Tibial nerve (tissue), 4 donors: Measurements from ENCODE around the gene TTC27. TPM values are rescaled to one million over a fixed set of nuclear protein-coding genes. Genes with fewer than 3 reads are reported as not detected.
"Not testable (repeated sequence)": the region's sequence is repeated elsewhere in the genome, so short reads cannot be mapped to it uniquely, and the experiment has no call there.

ENCODE experiments used
- DNase-seq, 2 donors: peaks; one replicate each; pipeline ENCODE4 v3.0.0-alpha.2; 2019; ENCODE audit warnings: low spot score in 2 of 2
- H3K27ac ChIP-seq, 4 donors: fragments of 200-600 bp; sonication (generic) in 3 of 4; one replicate each; pipeline ENCODE4 v1.5.1; 2017 to 2019; ENCODE audit warnings: mild to moderate bottlenecking in 1 of 4
- H3K27me3 ChIP-seq, 2 donors: fragments of 200-600 bp; sonication (generic) in 1 of 2; one replicate each; pipeline versions ENCODE4 v1.5.1 to v1.6.0; 2017 to 2019
- H3K36me3 ChIP-seq, 3 donors: fragments of 200-600 bp; sonication (generic); one replicate each; pipeline ENCODE4 v1.5.1; 2018 to 2019
- H3K4me1 ChIP-seq, 4 donors: fragments of 200-600 bp; sonication (generic) in 3 of 4; one replicate each; pipeline ENCODE4 v1.5.1; 2017 to 2019
- H3K4me3 ChIP-seq, 4 donors: fragments of 200-600 bp; sonication (generic) in 3 of 4; one replicate each; pipeline ENCODE4 v1.5.1; 2017 to 2019; ENCODE audit warnings: mild to moderate bottlenecking in 1 of 4, moderate library complexity in 1 of 4
- H3K9me3 ChIP-seq, 4 donors: fragments of 200-600 bp; sonication (generic) in 3 of 4; one replicate each; pipeline ENCODE4 v1.5.1; 2017 to 2019
- CTCF ChIP-seq, 5 experiments: fragments of 200-600 bp in 3 of 5; fragments of 450-650 bp in 2 of 5; sonication (generic) in 3 of 5; IDR thresholded peaks; one replicate each; pipeline ENCODE4 v1.5.1; 2016 to 2019; ENCODE audit warnings: antibody characterized with exemption in 5 of 5, mild to moderate bottlenecking in 3 of 5, moderate library complexity in 2 of 5
- EP300 ChIP-seq, 2 donors: sonication (generic); formaldehyde crosslinking; IDR thresholded peaks; one replicate each; pipeline ENCODE4 v1.6.1; 2017; ENCODE audit warnings: antibody characterized with exemption in 2 of 2, mild to moderate bottlenecking in 1 of 2
- POLR2A ChIP-seq, 2 donors: fragments of 450-650 bp; IDR thresholded peaks; one replicate each; pipeline ENCODE4 v1.6.1; 2017; ENCODE audit warnings: antibody characterized with exemption in 2 of 2, mild to moderate bottlenecking in 2 of 2, moderate library complexity in 2 of 2
- WGBS, 2 donors: methylation state at CpG; one replicate each; pipeline ENCODE4 v1.1.5; 2018; 5-methylcytosine and 5-hydroxymethylcytosine counted together
- total RNA-seq, 4 donors: library from RNA; depleted of rRNA; stranded (reverse); fragments of >200 nt; gene quantifications; one replicate each; pipeline ENCODE4 v1.1.0, GENCODE V29; 2016

Gene TTC27
- total RNA-seq, 4 donors from 2014 or later, result 22.5 to 25.8 (median 24.3) TPM

- no peak overlapping the region for H3K4me3 ChIP-seq
- 88% methylated on average over 3 of the region's 3 CpGs for WGBS, 2 donors
Measured at GRCh38 chr2:32624812-32625211, 3.0 kb upstream of the TTC27 start.

GRCh38 chr2:32626639-32627221 is 1.1 kb upstream of the TTC27 start:
- peaks cover 0 to 39% (median 11%) of the 10 kb centered on the region in 4 donors for H3K4me1 ChIP-seq
- 55 to 60% methylated on average over 13 of the region's 13 CpGs for WGBS, 2 donors
- H3K4me3 ChIP-seq, result peak overlapping the region in 2 of 4 donors; percentile 70 to 94
- no peak for DNase-seq
- H3K9me3 ChIP-seq, result no peaks in the 10 kb centered on the region
- no peak for TF ChIP-seq CTCF (IDR thresholded peaks at IDR 0.05)
- no peak for TF ChIP-seq EP300 (IDR thresholded peaks at IDR 0.05)
- TF ChIP-seq POLR2A (IDR thresholded peaks at IDR 0.05), result no peak
- H3K27me3 ChIP-seq, result no peaks in the 10 kb centered on the region
- H3K27ac ChIP-seq, result no peak overlapping the region
- H3K36me3 ChIP-seq, result peaks cover 0 to 28% (median 5%) of the 10 kb centered on the region in 3 donors

More at GRCh38 chr2:32624812-32625211, 3.0 kb upstream of the TTC27 start:
- Histone ChIP-seq H3K4me1 (peaks cover 0 to 36% (median 11%) of the 10 kb centered on the region in 4 donors), H3K27ac (no peak overlapping the region), H3K9me3 (no peaks in the 10 kb centered on the region), H3K27me3 (no peaks in the 10 kb centered on the region), H3K36me3 (peaks cover 0 to 22% (median 0%) of the 10 kb centered on the region in 3 donors)
- DNase-seq, result no peak
- TF ChIP-seq CTCF (IDR thresholded peaks at IDR 0.05) (no peak), POLR2A (IDR thresholded peaks at IDR 0.05) (no peak), EP300 (IDR thresholded peaks at IDR 0.05) (no peak)

DNA sequence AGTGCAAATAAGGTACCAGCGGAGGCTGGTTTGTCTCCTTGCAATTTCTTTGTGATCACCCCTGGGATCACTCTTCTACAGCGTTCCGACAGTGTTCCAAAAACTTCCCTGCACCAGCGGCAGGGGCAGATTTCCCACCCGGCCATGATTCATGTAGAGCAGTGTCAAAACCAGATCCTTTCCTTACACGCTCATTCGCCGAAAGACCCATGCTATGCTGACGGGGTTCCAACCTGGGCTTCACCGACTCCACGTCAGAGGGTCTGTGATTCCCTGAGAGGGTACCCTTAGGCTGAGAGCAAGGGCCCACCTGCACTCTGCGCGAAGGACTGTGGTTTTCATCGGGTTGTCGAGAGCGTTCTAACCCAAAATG is 423 bp upstream of the TTC27 start:
- TF ChIP-seq CTCF (IDR thresholded peaks at IDR 0.05) (peak in 2 of 5 experiments; percentile 11 to 27), EP300 (IDR thresholded peaks at IDR 0.05) (no peak)
- peak in 1 of 2 donors; percentile 34 for DNase-seq
- 2% methylated on average over 15 to 16 of the region's 16 CpGs for WGBS, 2 donors
- Histone ChIP-seq H3K36me3 (peaks cover 0 to 28% (median 5%) of the 10 kb centered on the region in 3 donors), H3K4me1 (peaks cover 0 to 34% (median 11%) of the 10 kb centered on the region in 4 donors), H3K27me3 (no peaks in the 10 kb centered on the region), H3K4me3 (peak overlapping the region; percentile 62 to 94 (median 71)), H3K27ac (peak overlapping the region in 3 of 4 donors; percentile 42 to 83 (median 68)), H3K9me3 (no peaks in the 10 kb centered on the region)

DNA sequence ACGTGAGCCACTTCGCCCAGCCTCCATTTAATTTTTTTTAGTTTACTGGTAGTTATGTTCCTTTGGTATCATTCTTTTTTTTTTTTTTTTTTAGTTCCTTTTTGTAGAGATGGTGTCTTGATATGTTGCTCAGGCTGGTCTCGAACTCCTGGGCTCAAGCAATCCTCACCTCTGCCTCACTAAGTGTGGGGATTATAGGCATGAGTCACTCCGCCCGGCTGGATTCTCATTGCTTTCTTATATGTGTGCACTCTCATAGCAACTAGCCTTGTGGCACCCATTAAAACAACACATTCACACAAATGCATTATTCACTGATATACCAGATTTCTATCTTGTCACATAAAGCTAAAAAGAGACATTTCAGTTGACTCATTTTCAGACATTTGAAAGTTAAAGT is 4.2 kb downstream of the TTC27 start:
- Histone ChIP-seq H3K4me3 (no peak overlapping the region), H3K27ac (no peak overlapping the region), H3K9me3 (no peaks in the 10 kb centered on the region), H3K36me3 (peaks cover 0 to 64% (median 10%) of the 10 kb centered on the region in 3 donors), H3K27me3 (no peaks in the 10 kb centered on the region), H3K4me1 (peaks cover 0 to 22% (median 10%) of the 10 kb centered on the region in 4 donors)
- WGBS, 2 donors, result 81 to 90% methylated on average over 5 of the region's 5 CpGs
- no peak for DNase-seq
- no peak for TF ChIP-seq EP300 (IDR thresholded peaks at IDR 0.05)
- no peak for TF ChIP-seq POLR2A (IDR thresholded peaks at IDR 0.05)
- no peak for TF ChIP-seq CTCF (IDR thresholded peaks at IDR 0.05)

DNA sequence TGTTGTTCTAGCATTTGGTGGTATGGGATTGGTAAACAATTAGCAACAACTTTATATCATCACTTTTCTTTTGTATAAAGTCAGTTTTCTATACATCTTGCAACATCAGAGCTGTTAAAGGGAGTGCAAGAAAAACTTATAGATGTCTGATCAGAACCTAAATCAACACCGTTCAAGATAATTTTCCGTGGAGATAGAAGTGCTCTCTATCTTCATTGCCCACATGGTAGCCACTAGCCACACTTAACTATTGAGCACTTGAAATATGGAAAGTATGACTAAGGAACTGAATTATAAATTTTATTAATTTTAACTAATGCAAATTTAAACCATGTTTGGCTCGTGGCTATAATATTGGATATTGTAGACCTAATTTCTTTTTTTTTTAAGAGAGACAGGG is 5.2 kb downstream of the TTC27 start:
- Histone ChIP-seq H3K4me1 (peaks cover 0 to 19% (median 10%) of the 10 kb centered on the region in 4 donors), H3K4me3 (no peak overlapping the region), H3K9me3 (no peaks in the 10 kb centered on the region), H3K27me3 (no peaks in the 10 kb centered on the region), H3K27ac (no peak overlapping the region), H3K36me3 (peaks cover 0 to 74% (median 10%) of the 10 kb centered on the region in 3 donors)
- DNase-seq, result no peak
- WGBS, 2 donors, result 88 to 94% methylated on average over 3 of the region's 3 CpGs
- TF ChIP-seq POLR2A (IDR thresholded peaks at IDR 0.05) (no peak), EP300 (IDR thresholded peaks at IDR 0.05) (no peak), CTCF (IDR thresholded peaks at IDR 0.05) (no peak)

- H3K36me3 ChIP-seq, result peaks cover 0 to 99% (median 0%) of the 10 kb centered on the region in 3 donors
Measured at GRCh38 chr2:32638548-32638947, 10.7 kb downstream of the TTC27 start.

More at GRCh38 chr2:32638548-32638947, 10.7 kb downstream of the TTC27 start:
- DNase-seq, H3K27me3 ChIP-seq, H3K4me3 ChIP-seq, H3K27ac ChIP-seq, H3K4me1 ChIP-seq, H3K9me3 ChIP-seq: not testable (repeated sequence)
- 96 to 97% methylated on average over 5 of the region's 5 CpGs for WGBS, 2 donors
